A549 (cell line): ENCODE results near the gene UNC119B. TPM values are rescaled to one million over a fixed set of nuclear protein-coding genes. Genes with fewer than 3 reads are reported as not detected.

Experiments used
- ATAC-seq, 2 experiments: fragments of 200-7000 bp in 1 of 2; fragments of >200 bp in 1 of 2; cut with Nextera tagmentation in 1 of 2; cut with Tn5 transposase in 1 of 2; 3 replicates each; pipeline versions ENCODE4 v1.8.0 to v1.9.1; 2018 to 2020; ENCODE audit warnings: mild to moderate bottlenecking in 1 of 2, moderate library complexity in 1 of 2
- CTCF ChIA-PET: fragments of 300-600 bp; sonication (Branson Sonifier 250); formaldehyde crosslinking; extraction: SDS; loops from one replicate; lab custom pipeline; 2021; ENCODE audit warnings: antibody characterized with exemption, inconsistent platforms; lab: Yijun Ruan, JAX
- POLR2A ChIA-PET: fragments of 350-600 bp; formaldehyde crosslinking; extraction: SDS; loops from one replicate; lab custom pipeline; 2021; ENCODE audit warnings: antibody characterized with exemption, inconsistent platforms; lab: Yijun Ruan, JAX
- DNase-seq, 2 experiments: peaks; one replicate each; pipeline versions ENCODE4 v3.0.0 to v3.0.0-alpha.2; 2011 to 2016; ENCODE audit warnings: low read depth in 1 of 2, low spot score in 1 of 2
- FAIRE-seq: peaks from 2 replicates; lab custom pipeline; 2011; peaks lifted over from hg19 to GRCh38; lab: Jason Lieb, UNC
- H3K27ac ChIP-seq, 2 experiments: fragments of >200 bp; sonication (Bioruptor Twin); formaldehyde crosslinking; 3 replicates each; pipeline ENCODE4 v1.5.1; 2016 to 2017
- H3K4me1 ChIP-seq: fragments of >200 bp; sonication (Bioruptor Twin); formaldehyde crosslinking; 3 replicates; pipeline ENCODE4 v1.6.1; 2016
- H3K4me2 ChIP-seq: fragments of >200 bp; sonication (Bioruptor Twin); formaldehyde crosslinking; 3 replicates; pipeline ENCODE4 v1.6.1; 2016
- H3K4me3 ChIP-seq: fragments of >200 bp; sonication (Bioruptor Twin); formaldehyde crosslinking; 3 replicates; pipeline ENCODE4 v1.5.1; 2016
- H3K9me3 ChIP-seq: fragments of >200 bp; sonication (Bioruptor Twin); formaldehyde crosslinking; 3 replicates; pipeline ENCODE4 v1.6.1; 2016
- ATOH8 ChIP-seq: fragments of 250-450 bp; sonication (Bioruptor Pico); IDR thresholded peaks from 2 replicates; pipeline ENCODE4 v1.5.0; 2020; ENCODE audit warnings: low read depth, mild to moderate bottlenecking, moderate library complexity
- BCL3 ChIP-seq: fragments of >200 bp; sonication (Bioruptor Twin); formaldehyde crosslinking; IDR thresholded peaks from 3 replicates; pipeline ENCODE4 v1.6.1; 2016
- CBX2 ChIP-seq: fragments of 200-600 bp; sonication (generic); IDR thresholded peaks from 2 replicates; pipeline ENCODE4 v1.6.1; 2016; ENCODE audit warnings: low read depth, mild to moderate bottlenecking, borderline replicate concordance
- CBX8 ChIP-seq: fragments of 200-600 bp; sonication (generic); IDR thresholded peaks from 2 replicates; pipeline ENCODE4 v1.6.1; 2016
- CEBPB ChIP-seq, 2 experiments: fragments of >200 bp in 1 of 2; sonication (Bioruptor Twin) in 1 of 2; formaldehyde crosslinking in 1 of 2; IDR thresholded peaks; 2 replicates each; pipeline ENCODE4 v1.6.1; 2012 to 2016
- CHD2 ChIP-seq: fragments of 150-350 bp; IDR thresholded peaks from 2 replicates; pipeline ENCODE4 v1.6.1; 2014; ENCODE audit warnings: low read length; ENCODE audit not compliant: partially characterized antibody
- ELK1 ChIP-seq: fragments of 150-350 bp; IDR thresholded peaks from 2 replicates; pipeline ENCODE4 v1.6.1; 2014; ENCODE audit warnings: low read depth, mild to moderate bottlenecking, low read length
- FOSB ChIP-seq: fragments of 250-450 bp; sonication (Bioruptor Pico); IDR thresholded peaks from 2 replicates; pipeline ENCODE4 v1.5.0; 2020; ENCODE audit warnings: mild to moderate bottlenecking, moderate library complexity
- FOXS1 ChIP-seq: fragments of 250-450 bp; sonication (Bioruptor Pico); IDR thresholded peaks from 2 replicates; pipeline ENCODE4 v1.5.0; 2020; ENCODE audit warnings: mild to moderate bottlenecking, moderate library complexity
- HOXA7 ChIP-seq: fragments of 250-450 bp; sonication (Bioruptor Pico); IDR thresholded peaks from 2 replicates; pipeline ENCODE4 v1.5.0; 2020; ENCODE audit warnings: mild to moderate bottlenecking, moderate library complexity
- MAZ ChIP-seq: fragments of 150-350 bp; IDR thresholded peaks from 2 replicates; pipeline ENCODE4 v1.6.1; 2014; ENCODE audit warnings: antibody characterized with exemption, low read depth, low read length, borderline replicate concordance
- MYC ChIP-seq: IDR thresholded peaks from 2 replicates; pipeline ENCODE4 v1.6.1; 2012; ENCODE audit warnings: mild to moderate bottlenecking, inconsistent platforms, low read length, improper control_type of control experiment, borderline replicate concordance
- NR3C1 ChIP-seq: fragments of >200 bp; sonication (Bioruptor Twin); formaldehyde crosslinking; IDR thresholded peaks from 3 replicates; pipeline ENCODE4 v1.6.1; 2017
- PBX3 ChIP-seq: IDR thresholded peaks from 2 replicates; pipeline ENCODE4 v1.6.1; 2012
- WGBS: methylation state at CpG from one replicate; pipeline ENCODE4 v1.1.6; 2017; ENCODE audit errors: missing lambda C conversion rate; 5-methylcytosine and 5-hydroxymethylcytosine counted together
- polyA plus RNA-seq, 4 experiments: library from polyadenylated mRNA; depleted of rRNA in 3 of 4; stranded (reverse); fragments of >200 nt; fragmentation: RNase III in 1 of 4; extraction: RNeasy Plus Mini Kit Qiagen cat#74134 plus additional on column Dnase treatment in 1 of 4; gene quantifications; 2 replicates in 3 of 4; 3 replicates in 1 of 4; pipeline ENCODE4 v1.2.3, GENCODE V29; 2011 to 2017

Gene UNC119B
- polyA plus RNA-seq, 2 of the 4 experiments (the other 2 are of a cell fraction), result 25.8 to 41.5 TPM

GRCh38 chr12:120721866-120722265 is 11.6 kb downstream of the UNC119B start (continued):
- no peak for TF ChIP-seq ATOH8 (CRISPR knock-in tag)
- TF ChIP-seq CHD2, result no peak
- TF ChIP-seq, all 56 proteins: peak for 0

GRCh38 chr12:120722784-120723183 is 12.5 kb downstream of the UNC119B start:
- no peak for FAIRE-seq
- no peak for ATAC-seq
- peaks cover 17% of the 10 kb centered on the region for H3K4me1 ChIP-seq
- POLR2A ChIA-PET, result no interaction called here
- TF ChIP-seq CEBPB (IDR thresholded peaks at IDR 0.05), result peak in 1 of 2 experiments; percentile 12; a peak in 1 of 4 replicates
- no peak for TF ChIP-seq ATOH8 (CRISPR knock-in tag)
- TF ChIP-seq, all 56 proteins: peak for 1
- H3K4me3 ChIP-seq, result no peak overlapping the region
- no peak overlapping the region for H3K4me2 ChIP-seq
- 100% methylated on average over 2 of the region's 2 CpGs for WGBS
- no peak for DNase-seq
- no peak overlapping the region for H3K27ac ChIP-seq
- CTCF ChIA-PET, result interaction anchor here (0.6 to 1.7 kb wide), 4 partner anchors 75 to 140 kb away, joined by 3 to 8 read pairs (median 6); no protein-coding TSS in a partner anchor
- no peaks in the 10 kb centered on the region for H3K9me3 ChIP-seq

GRCh38 chr12:120724720-120725119 is 14.5 kb downstream of the UNC119B start:
- no peak for ATAC-seq
- Histone ChIP-seq H3K4me1 (peaks cover 17% of the 10 kb centered on the region), H3K4me3 (no peak overlapping the region), H3K9me3 (no peaks in the 10 kb centered on the region), H3K4me2 (peak overlapping the region; percentile 79; the same call in 2 of the 3 replicates), H3K27ac (no peak overlapping the region)
- FAIRE-seq, result no peak
- ChIA-PET POLR2A (no interaction called here), CTCF (interaction anchor here (0.8 to 0.9 kb wide), 3 partner anchors 10 to 285 kb away, joined by 3 read pairs; partner anchors contain the start of gene POP5)
- 62% methylated on average over 5 of the region's 5 CpGs for WGBS
- DNase-seq, result no peak
- TF ChIP-seq MYC, result no peak
- TF ChIP-seq FOXS1 (CRISPR knock-in tag), result no peak
- no peak for TF ChIP-seq PBX3

- Histone ChIP-seq H3K27ac (peak overlapping the region in 1 of 2 experiments; percentile 89; a peak in 3 of 6 replicates), H3K4me3 (peak overlapping the region; percentile 61), H3K9me3 (no peaks in the 10 kb centered on the region), H3K4me2 (peak overlapping the region; percentile 79), H3K4me1 (peaks cover 12% of the 10 kb centered on the region)
- ATAC-seq (peak; percentile 5 to 7; a peak in 3 of 6 replicates), DNase-seq (peak in 1 of 2 experiments; percentile 18), FAIRE-seq (no peak)
- TF ChIP-seq CBX2 (no peak), ELK1 (no peak), BCL3 (no peak), CBX8 (no peak), NR3C1 (no peak), MAZ (no peak), FOSB (CRISPR knock-in tag) (no peak), ATOH8 (CRISPR knock-in tag) (no peak), HOXA7 (CRISPR knock-in tag) (no peak), MYC (no peak)
- POLR2A ChIA-PET, result interaction anchor here (0.7 kb wide), 1 partner anchor 11 kb away, joined by 3 read pairs; no protein-coding TSS in a partner anchor
- 50% methylated on average over 14 of the region's 14 CpGs for WGBS
- CTCF ChIA-PET, result interaction anchor here (0.8 to 1.0 kb wide), 4 partner anchors 11 to 284 kb away, joined by 3 read pairs; partner anchors contain the start of gene POP5
Observed at GRCh38 chr12:120725151-120725658, 14.9 kb downstream of the UNC119B start.
